Hematopoietic multipotent progenitor cell treated with erythropoietin and hydrocortisone succinate and interleukin-3 and kit ligand, for 8 days (in vitro differentiated cells): ENCODE results near the gene NLRP5.
"Not testable (repeated sequence)": the region's sequence is repeated elsewhere in the genome, so short reads cannot be mapped to it uniquely, and the experiment has no call there.

Experiments
- DNase-seq: peaks from one replicate; pipeline ENCODE4 v3.0.0-alpha.2; 2015

The NLRP5 gene

GRCh38 chr19:55986487-55986886 is at the start of gene NLRP5:
Gene NLRP5, plus strand, starts transcription at chr19:55986775.
- DNase-seq = no peak

GRCh38 chr19:55939206-55939605 is 47.4 kb upstream of the NLRP5 start:
- DNase-seq = no peak

GRCh38 chr19:55940306-55940705 is 46.3 kb upstream of the NLRP5 start:
- DNase-seq = no peak

- DNase-seq = no peak
Observed at GRCh38 chr19:55947532-55947931, 39.0 kb upstream of the NLRP5 start, which contains the start of gene NLRP8. Gene NLRP8, plus strand, starts transcription at chr19:55947832.

- DNase-seq = not testable (repeated sequence)
Observed at GRCh38 chr19:55950566-55950965, 36.0 kb upstream of the NLRP5 start.

GRCh38 chr19:55956431-55956830 is 30.1 kb upstream of the NLRP5 start:
- DNase-seq = no peak

GRCh38 chr19:55958356-55958755 is 28.2 kb upstream of the NLRP5 start:
- no peak for DNase-seq

- DNase-seq = no peak
Observed at GRCh38 chr19:55959996-55960675, 26.4 kb upstream of the NLRP5 start.

- DNase-seq = no peak
Observed at GRCh38 chr19:55962186-55962585, 24.4 kb upstream of the NLRP5 start.

- no peak for DNase-seq
Observed at GRCh38 chr19:55973982-55974381, 12.6 kb upstream of the NLRP5 start.

GRCh38 chr19:55980415-55980814 is 6.2 kb upstream of the NLRP5 start:
- DNase-seq = no peak

GRCh38 chr19:55985254-55985653 is 1.3 kb upstream of the NLRP5 start:
- no peak for DNase-seq

- DNase-seq = no peak
Observed at GRCh38 chr19:55990831-55991230, 4.3 kb downstream of the NLRP5 start.

- no peak for DNase-seq
Observed at GRCh38 chr19:55993492-55993891, 6.9 kb downstream of the NLRP5 start.

GRCh38 chr19:56014765-56015164 is 28.2 kb downstream of the NLRP5 start:
- DNase-seq = no peak

GRCh38 chr19:56015756-56016155 is 29.2 kb downstream of the NLRP5 start:
- DNase-seq = peak; percentile 19

- not testable (repeated sequence) for DNase-seq
Observed at GRCh38 chr19:56019325-56019724, 32.8 kb downstream of the NLRP5 start.

GRCh38 chr19:56020355-56020975 is 33.9 kb downstream of the NLRP5 start:
- DNase-seq = not testable (repeated sequence)

- DNase-seq = no peak
Observed at GRCh38 chr19:56026769-56027168, 40.2 kb downstream of the NLRP5 start.

- DNase-seq = no peak
Observed at GRCh38 chr19:56053596-56053995, 67.0 kb downstream of the NLRP5 start.

- DNase-seq = peak; percentile 52
Observed at GRCh38 chr19:56066152-56067023, 79.8 kb downstream of the NLRP5 start.

GRCh38 chr19:56069642-56070041 is 83.1 kb downstream of the NLRP5 start:
- DNase-seq = no peak

GRCh38 chr19:56071151-56071550 is 84.6 kb downstream of the NLRP5 start:
- peak; percentile 36 for DNase-seq

- DNase-seq = peak; percentile 65
Observed at GRCh38 chr19:56076498-56076897, 89.9 kb downstream of the NLRP5 start.
